ENCODE results near the gene RNF11.

The RNF11 gene

GRCh38 chr1:51265618-51266017, 29.5 kb downstream of the RNF11 start:
- H3K9ac ChIP-seq (ENCODE audit: low read depth, low read length): no peak overlapping the region
- H3K36me3 ChIP-seq (ENCODE audit: insufficient read depth, low read length): no peaks in the 10 kb centered on the region
- peaks cover 6% of the 10 kb centered on the region; the same call in 1 of the 2 replicates for H3K4me1 ChIP-seq (ENCODE audit: insufficient read depth, low read length)
- H3K9me3 ChIP-seq (ENCODE audit: control insufficient read depth, insufficient read depth, low read length): no peaks in the 10 kb centered on the region

- H3K9me3 ChIP-seq (ENCODE audit: control insufficient read depth, insufficient read depth, low read length): no peaks in the 10 kb centered on the region
- H3K36me3 ChIP-seq (ENCODE audit: insufficient read depth, low read length): no peaks in the 10 kb centered on the region; the same call in 1 of the 2 replicates
- peaks cover 2% of the 10 kb centered on the region; the same call in 1 of the 2 replicates for H3K4me1 ChIP-seq (ENCODE audit: insufficient read depth, low read length)
- H3K9ac ChIP-seq (ENCODE audit: low read depth, low read length): no peak overlapping the region
Observed at GRCh38 chr1:51266181-51266580, 30.1 kb downstream of the RNF11 start.

- no peaks in the 10 kb centered on the region for H3K4me1 ChIP-seq (ENCODE audit: insufficient read depth, low read length)
- no peak overlapping the region for H3K9ac ChIP-seq (ENCODE audit: low read depth, low read length)
- H3K9me3 ChIP-seq (ENCODE audit: control insufficient read depth, insufficient read depth, low read length): no peaks in the 10 kb centered on the region
- H3K36me3 ChIP-seq (ENCODE audit: insufficient read depth, low read length): no peaks in the 10 kb centered on the region; the same call in 1 of the 2 replicates
Observed at GRCh38 chr1:51266791-51267190, 30.7 kb downstream of the RNF11 start.

GRCh38 chr1:51268634-51269033, 32.6 kb downstream of the RNF11 start:
- Histone ChIP-seq H3K9ac (ENCODE audit: low read depth, low read length) (no peak overlapping the region), H3K4me1 (ENCODE audit: insufficient read depth, low read length) (no peaks in the 10 kb centered on the region), H3K36me3 (ENCODE audit: insufficient read depth, low read length) (no peaks in the 10 kb centered on the region; the same call in 1 of the 2 replicates), H3K9me3 (ENCODE audit: control insufficient read depth, insufficient read depth, low read length) (no peaks in the 10 kb centered on the region)

- Histone ChIP-seq H3K9me3 (ENCODE audit: control insufficient read depth, insufficient read depth, low read length) (no peaks in the 10 kb centered on the region), H3K36me3 (ENCODE audit: insufficient read depth, low read length) (no peaks in the 10 kb centered on the region; the same call in 1 of the 2 replicates), H3K9ac (ENCODE audit: low read depth, low read length) (no peak overlapping the region), H3K4me1 (ENCODE audit: insufficient read depth, low read length) (no peaks in the 10 kb centered on the region)
Observed at GRCh38 chr1:51270751-51271150, 34.7 kb downstream of the RNF11 start.

GRCh38 chr1:51272916-51273315, 36.8 kb downstream of the RNF11 start:
- H3K9ac ChIP-seq (ENCODE audit: low read depth, low read length): no peak overlapping the region
- no peaks in the 10 kb centered on the region for H3K9me3 ChIP-seq (ENCODE audit: control insufficient read depth, insufficient read depth, low read length)
- H3K4me1 ChIP-seq (ENCODE audit: insufficient read depth, low read length): no peaks in the 10 kb centered on the region
- no peaks in the 10 kb centered on the region; the same call in 1 of the 2 replicates for H3K36me3 ChIP-seq (ENCODE audit: insufficient read depth, low read length)

GRCh38 chr1:51274676-51275075, 38.6 kb downstream of the RNF11 start:
- H3K4me1 ChIP-seq (ENCODE audit: insufficient read depth, low read length): no peaks in the 10 kb centered on the region
- no peak overlapping the region for H3K9ac ChIP-seq (ENCODE audit: low read depth, low read length)
- H3K36me3 ChIP-seq (ENCODE audit: insufficient read depth, low read length): no peaks in the 10 kb centered on the region; the same call in 1 of the 2 replicates
- H3K9me3 ChIP-seq (ENCODE audit: control insufficient read depth, insufficient read depth, low read length): no peaks in the 10 kb centered on the region

GRCh38 chr1:51276286-51276685, 40.2 kb downstream of the RNF11 start:
- Histone ChIP-seq H3K4me1 (ENCODE audit: insufficient read depth, low read length) (no peaks in the 10 kb centered on the region), H3K9ac (ENCODE audit: low read depth, low read length) (no peak overlapping the region), H3K36me3 (ENCODE audit: insufficient read depth, low read length) (no peaks in the 10 kb centered on the region; the same call in 1 of the 2 replicates), H3K9me3 (ENCODE audit: control insufficient read depth, insufficient read depth, low read length) (no peaks in the 10 kb centered on the region)

GRCh38 chr1:51280321-51280978, 44.4 kb downstream of the RNF11 start:
- H3K4me1 ChIP-seq (ENCODE audit: insufficient read depth, low read length): no peaks in the 10 kb centered on the region
- H3K9ac ChIP-seq (ENCODE audit: low read depth, low read length): no peak overlapping the region
- no peaks in the 10 kb centered on the region for H3K9me3 ChIP-seq (ENCODE audit: control insufficient read depth, insufficient read depth, low read length)
- H3K36me3 ChIP-seq (ENCODE audit: insufficient read depth, low read length): no peaks in the 10 kb centered on the region

GRCh38 chr1:51281807-51282206, 45.7 kb downstream of the RNF11 start:
- Histone ChIP-seq H3K4me1 (ENCODE audit: insufficient read depth, low read length) (no peaks in the 10 kb centered on the region), H3K9me3 (ENCODE audit: control insufficient read depth, insufficient read depth, low read length) (no peaks in the 10 kb centered on the region), H3K36me3 (ENCODE audit: insufficient read depth, low read length) (no peaks in the 10 kb centered on the region; the same call in 1 of the 2 replicates), H3K9ac (ENCODE audit: low read depth, low read length) (no peak overlapping the region)

GRCh38 chr1:51282605-51283004, 46.5 kb downstream of the RNF11 start:
- Histone ChIP-seq H3K9me3 (ENCODE audit: control insufficient read depth, insufficient read depth, low read length) (no peaks in the 10 kb centered on the region), H3K36me3 (ENCODE audit: insufficient read depth, low read length) (no peaks in the 10 kb centered on the region; the same call in 1 of the 2 replicates), H3K4me1 (ENCODE audit: insufficient read depth, low read length) (no peaks in the 10 kb centered on the region), H3K9ac (ENCODE audit: low read depth, low read length) (no peak overlapping the region)

- Histone ChIP-seq H3K9me3 (ENCODE audit: control insufficient read depth, insufficient read depth, low read length) (no peaks in the 10 kb centered on the region), H3K4me1 (ENCODE audit: insufficient read depth, low read length) (no peaks in the 10 kb centered on the region), H3K36me3 (ENCODE audit: insufficient read depth, low read length) (no peaks in the 10 kb centered on the region; the same call in 1 of the 2 replicates), H3K9ac (ENCODE audit: low read depth, low read length) (no peak overlapping the region)
Observed at GRCh38 chr1:51283979-51284378, 47.9 kb downstream of the RNF11 start.

- Histone ChIP-seq H3K9me3 (ENCODE audit: control insufficient read depth, insufficient read depth, low read length) (no peaks in the 10 kb centered on the region), H3K9ac (ENCODE audit: low read depth, low read length) (no peak overlapping the region), H3K4me1 (ENCODE audit: insufficient read depth, low read length) (no peaks in the 10 kb centered on the region), H3K36me3 (ENCODE audit: insufficient read depth, low read length) (no peaks in the 10 kb centered on the region; the same call in 1 of the 2 replicates)
Observed at GRCh38 chr1:51284487-51284954, 48.4 kb downstream of the RNF11 start.

- Histone ChIP-seq H3K36me3 (ENCODE audit: insufficient read depth, low read length) (no peaks in the 10 kb centered on the region; the same call in 1 of the 2 replicates), H3K9ac (ENCODE audit: low read depth, low read length) (no peak overlapping the region), H3K4me1 (ENCODE audit: insufficient read depth, low read length) (no peaks in the 10 kb centered on the region), H3K9me3 (ENCODE audit: control insufficient read depth, insufficient read depth, low read length) (no peaks in the 10 kb centered on the region)
Observed at GRCh38 chr1:51285055-51285454, 49.0 kb downstream of the RNF11 start.

GRCh38 chr1:51287966-51288365, 51.9 kb downstream of the RNF11 start:
- H3K9ac ChIP-seq (ENCODE audit: low read depth, low read length): no peak overlapping the region
- no peaks in the 10 kb centered on the region for H3K9me3 ChIP-seq (ENCODE audit: control insufficient read depth, insufficient read depth, low read length)
- no peaks in the 10 kb centered on the region for H3K4me1 ChIP-seq (ENCODE audit: insufficient read depth, low read length)
- no peaks in the 10 kb centered on the region; the same call in 1 of the 2 replicates for H3K36me3 ChIP-seq (ENCODE audit: insufficient read depth, low read length)

Measured in ES-I3 (cell line).